HG02970 (cell line): ENCODE results near the gene SPP1.
"Not testable (repeated sequence)": the region's sequence is repeated elsewhere in the genome, so short reads cannot be mapped to it uniquely, and the experiment has no call there.

Source experiments
- ATAC-seq: cut with Tn5 transposase; IDR thresholded peaks from one replicate; pipeline ENCODE4 v1.9.1; 2021; ENCODE audit warnings: mild to moderate bottlenecking, moderate library complexity, moderate number of reproducible peaks; ENCODE audit not compliant: unreplicated experiment, low FRiP score

Gene SPP1

DNA sequence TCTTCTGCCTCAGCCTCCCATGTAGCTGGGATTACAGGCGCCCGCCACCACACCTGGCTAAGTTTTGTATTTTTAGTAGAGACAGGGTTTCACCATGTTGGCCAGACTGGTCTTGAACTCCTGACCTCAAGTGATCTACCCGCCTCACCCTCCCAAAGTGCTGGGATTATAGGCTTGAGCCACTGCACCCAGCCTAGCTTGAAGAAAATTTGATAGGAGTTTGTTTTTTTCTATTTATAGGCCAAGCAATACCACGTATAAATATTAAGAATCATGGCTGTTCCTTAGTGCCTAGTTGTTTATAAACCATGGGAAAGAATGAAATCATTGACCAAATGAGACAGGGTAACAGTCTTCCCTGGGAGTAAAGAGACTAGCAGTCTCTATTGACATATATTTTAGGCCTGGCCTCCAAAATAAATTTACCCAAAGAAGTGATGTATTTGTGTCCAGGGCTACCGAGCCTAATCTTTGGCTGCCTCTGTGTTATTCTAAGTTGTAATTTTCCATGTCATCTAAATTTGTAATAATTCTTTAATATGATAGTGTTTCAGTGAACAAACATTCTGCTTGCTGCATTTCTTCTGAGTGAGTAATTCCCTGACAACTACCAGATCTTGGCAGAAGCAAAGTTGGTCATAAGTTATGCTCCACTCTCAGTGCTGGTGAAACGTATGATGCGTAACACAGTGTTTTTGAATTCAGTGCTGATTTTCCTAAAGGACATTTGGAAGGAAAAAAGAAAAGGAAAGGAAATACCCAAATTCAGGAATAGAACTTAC, 42.2 kb downstream of the SPP1 start:
- no peak for ATAC-seq

DNA sequence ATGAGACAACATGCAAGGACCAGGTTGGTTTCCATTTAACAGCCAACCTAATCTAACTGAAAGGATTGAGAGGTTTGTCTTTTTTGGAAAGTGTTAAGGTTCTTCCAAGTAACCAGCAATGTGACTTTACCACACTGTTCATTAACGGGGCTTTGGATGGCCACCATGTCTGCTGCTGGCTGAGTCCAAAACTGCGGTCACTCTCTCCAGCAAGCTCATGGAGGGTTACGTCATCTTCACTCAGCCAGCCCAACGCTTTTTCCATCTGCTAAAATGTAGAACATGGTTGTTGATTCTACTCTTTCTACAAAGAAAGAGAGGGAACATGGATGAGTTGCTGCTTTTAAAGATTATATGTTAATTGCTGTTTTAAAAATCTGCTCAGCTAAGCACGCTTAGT, 43.0 kb downstream of the SPP1 start:
- no peak for ATAC-seq

DNA sequence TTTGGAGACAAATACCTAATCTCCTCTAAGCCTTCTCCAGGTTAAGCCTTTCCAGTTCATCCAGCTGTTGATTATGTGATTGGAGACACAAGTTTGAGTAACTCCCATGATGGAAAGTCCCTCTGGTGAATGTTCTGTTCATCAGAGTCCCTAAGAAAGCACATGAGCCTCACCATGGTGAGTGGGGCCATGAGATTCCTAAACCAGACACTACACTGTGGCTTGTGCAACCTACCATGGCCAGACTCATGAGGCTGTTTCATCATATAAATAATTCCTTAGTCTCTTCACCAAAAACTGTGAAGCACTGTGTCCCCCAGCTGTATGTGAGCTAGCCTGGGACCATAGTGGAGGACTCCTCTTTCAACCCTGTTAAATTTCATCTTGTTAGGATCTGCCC, 46.3 kb downstream of the SPP1 start:
- ATAC-seq = no peak

DNA sequence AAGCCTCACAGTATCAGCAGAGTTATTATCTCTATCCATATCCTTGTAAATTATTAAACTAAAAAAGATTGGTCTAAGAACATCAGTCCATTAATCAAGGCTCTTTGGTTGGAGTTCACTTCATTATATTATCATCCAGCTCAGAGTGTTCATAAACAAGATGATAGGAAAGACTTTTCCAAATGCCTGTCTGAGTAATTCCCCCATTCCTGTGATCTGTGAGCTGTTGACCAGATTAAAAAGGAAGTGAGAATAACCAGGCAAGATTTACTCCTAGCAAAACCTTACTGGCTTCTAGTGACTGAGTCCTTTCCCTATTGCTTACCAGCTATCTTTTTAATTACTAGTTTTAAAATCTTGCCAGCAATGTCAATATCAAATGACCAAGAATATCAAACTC, 46.8 kb downstream of the SPP1 start:
- ATAC-seq = no peak

DNA sequence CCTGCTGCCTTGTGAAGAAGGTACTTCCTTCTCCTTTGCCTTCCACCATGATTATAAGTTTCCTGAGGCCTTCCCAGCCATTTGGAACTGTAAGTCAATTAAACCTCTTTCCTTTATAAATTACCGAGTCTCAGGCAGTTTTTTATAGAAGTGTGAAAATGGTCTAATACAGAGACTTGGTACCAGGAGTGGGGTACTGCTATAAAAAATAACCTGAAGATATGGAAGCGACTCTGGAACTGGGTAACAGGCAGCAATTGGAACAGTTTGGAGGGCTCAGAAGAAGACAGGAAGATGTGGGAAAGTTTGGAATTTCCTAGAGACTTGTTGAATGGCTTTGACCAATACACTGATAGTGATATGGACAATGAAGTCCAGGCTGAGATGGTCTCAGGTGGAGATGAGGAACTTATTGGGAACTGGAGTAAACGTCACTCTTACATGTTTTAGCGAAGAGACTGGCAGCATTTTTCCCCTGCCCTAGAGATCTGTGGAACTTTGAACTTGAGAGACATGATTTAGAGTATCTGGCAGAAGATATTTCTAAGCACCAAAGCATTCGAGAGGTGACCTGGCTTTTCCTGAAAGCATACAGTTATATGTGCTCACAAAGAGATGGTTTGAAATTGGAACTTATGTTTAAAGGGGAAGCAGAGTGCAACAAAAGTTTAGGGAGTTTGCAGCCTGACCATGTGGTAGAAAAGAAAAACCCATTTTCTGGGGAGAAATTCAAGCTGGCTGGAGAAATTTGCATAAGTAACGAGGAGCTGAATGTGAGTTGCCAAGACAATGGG, 50.6 kb downstream of the SPP1 start:
- not testable (repeated sequence) for ATAC-seq

DNA sequence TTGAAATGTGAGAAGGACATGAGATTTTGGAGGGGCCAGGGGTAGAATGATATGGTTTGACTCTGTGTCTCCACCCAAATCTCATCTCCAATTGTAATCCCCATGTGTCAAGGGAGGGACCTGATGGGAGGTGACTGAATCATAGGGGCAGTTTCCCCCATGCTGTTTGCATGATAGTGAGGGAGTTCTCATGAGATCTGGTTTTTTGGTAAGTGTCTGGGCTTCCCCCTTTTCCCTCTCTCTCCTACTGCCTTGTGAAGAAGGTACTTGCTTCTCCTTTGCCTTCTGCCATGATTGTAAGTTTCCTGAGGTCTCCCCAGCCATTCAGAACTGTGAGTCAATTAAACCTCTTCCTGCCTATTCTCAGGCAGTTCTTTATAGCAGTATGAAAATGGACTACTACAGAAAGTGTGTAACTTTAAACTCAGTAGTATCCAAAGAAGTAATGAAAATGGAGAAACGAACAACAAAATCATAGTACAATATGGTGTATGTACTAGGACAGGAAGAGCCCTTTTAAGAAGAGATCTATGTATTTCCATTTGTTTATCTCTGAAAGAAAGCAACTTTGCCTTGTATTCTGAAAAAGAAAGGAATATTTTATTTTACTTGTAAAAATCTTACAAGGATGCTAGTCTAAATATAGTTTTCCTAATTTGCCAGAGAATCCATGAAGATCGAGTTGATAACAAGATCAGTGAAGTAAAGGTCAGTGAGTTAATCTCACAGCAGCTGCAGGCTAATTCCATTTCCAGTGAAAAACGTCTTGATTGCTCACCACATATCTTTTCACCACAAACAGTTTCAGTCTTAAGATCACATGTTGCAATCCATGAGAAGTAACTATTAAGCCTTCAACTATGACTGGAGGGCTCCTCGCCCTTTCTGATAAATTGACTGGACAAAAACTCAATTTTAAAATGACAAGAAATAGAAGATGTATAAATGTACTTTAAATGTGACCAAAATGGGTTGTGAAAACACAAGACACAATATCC, 52.4 kb downstream of the SPP1 start:
- ATAC-seq = no peak

DNA sequence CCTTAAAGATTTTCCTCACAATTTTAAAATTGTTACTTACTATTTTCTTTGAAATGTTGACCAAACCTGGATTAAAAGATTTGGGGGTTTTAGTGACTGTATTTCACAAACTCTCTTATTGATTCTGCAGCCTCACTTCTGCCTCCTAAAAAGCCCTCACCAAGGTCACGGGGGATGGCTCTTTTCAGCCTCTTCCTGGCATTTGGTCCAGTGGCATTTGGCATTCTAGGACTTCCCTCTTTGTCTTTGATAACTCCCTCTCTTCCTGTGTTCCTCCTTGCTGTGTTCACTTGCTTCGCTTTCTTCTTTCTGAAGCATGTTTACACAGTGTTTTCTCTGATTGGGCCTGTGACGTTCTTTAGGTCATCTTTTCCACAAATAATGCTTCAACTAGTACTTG, 53.4 kb downstream of the SPP1 start:
- no peak for ATAC-seq

DNA sequence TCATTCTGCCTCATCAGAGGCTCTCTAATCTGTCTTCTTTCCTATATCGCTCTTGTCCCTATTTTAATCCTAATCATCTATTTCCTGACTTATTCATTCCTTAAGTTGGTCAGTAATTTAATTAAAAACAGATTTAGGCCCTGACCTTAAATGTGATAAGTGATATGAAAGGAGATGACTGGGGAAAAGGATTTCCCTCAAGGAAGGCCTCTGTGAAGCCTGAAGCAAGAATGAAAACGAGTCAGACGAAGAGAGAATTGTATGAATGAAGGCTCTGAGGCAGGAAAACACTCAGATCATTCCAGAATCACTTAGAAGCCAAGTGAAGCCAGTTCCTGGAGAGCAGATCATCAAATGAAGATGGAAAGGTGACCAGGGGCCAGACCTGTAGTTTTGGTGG, 54.0 kb downstream of the SPP1 start:
- ATAC-seq = no peak

DNA sequence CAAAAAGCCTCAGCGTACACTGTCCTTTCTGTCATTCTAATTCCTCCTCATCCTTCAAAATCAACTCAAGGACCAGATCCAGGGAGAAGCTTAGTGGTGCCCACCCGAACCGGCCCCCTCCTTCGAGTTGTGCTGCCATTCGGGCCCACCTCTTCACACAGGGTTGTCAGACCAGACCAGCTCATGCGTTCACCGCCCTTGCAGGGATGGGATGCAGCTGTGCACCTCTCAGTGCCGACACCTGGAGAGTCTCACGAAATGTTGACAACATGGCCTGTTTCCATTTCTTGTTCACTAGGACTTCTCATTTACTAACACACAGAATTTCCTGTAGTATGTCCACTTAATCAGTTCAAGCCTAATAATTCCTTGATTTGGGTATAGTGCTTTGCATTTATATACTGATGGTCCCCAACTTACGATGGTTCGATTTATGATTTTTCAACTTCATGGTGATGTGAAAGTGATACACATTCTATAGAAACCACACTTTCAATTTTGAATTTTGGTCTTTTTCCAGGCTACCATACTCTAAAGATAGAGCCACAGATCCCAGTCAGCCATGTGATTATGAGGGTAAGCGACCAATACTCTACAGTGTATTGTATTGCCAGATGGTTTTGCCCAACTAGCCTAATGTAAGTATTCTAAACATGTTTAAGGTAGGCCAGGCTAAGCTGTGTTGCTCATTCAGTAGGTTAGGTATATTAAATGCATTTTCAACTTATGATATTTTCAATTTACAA, 55.2 kb downstream of the SPP1 start:
- ATAC-seq = no peak
